Activated CD4-positive, alpha-beta T cell treated with anti-CD3 and anti-CD28 coated beads for 4 hours (primary cell): ENCODE results near the gene HK2.
A peak's percentile ranks its signal among the peaks of the same experiment; 100 is the strongest.
"Not testable (repeated sequence)": the region's sequence is repeated elsewhere in the genome, so short reads cannot be mapped to it uniquely, and the experiment has no call there.

Source experiments
- DNase-seq, 2 donors: peaks; one replicate each; pipeline ENCODE4 v3.0.0-alpha.2; 2020

HK2 gene

DNA sequence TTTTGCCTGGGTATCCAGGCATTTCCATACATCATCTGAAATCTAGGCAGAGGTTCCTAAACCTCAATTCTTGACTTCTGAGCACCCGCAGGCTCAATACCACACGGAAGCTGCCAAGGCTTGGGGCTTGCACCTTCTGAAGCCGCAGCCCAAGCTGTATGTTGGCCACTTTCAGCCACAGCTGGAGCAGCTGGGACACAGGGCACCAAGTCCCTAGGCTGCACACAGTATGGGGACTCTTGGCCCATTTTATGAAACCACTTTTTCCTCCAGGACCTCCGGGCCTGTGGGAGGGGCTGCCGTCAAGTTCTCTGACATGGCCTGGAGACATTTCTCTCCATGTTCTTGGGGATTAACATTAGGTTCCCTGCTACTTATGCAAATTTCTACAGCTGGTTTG is 72.5 kb downstream of the HK2 start:
- no peak for DNase-seq

DNA sequence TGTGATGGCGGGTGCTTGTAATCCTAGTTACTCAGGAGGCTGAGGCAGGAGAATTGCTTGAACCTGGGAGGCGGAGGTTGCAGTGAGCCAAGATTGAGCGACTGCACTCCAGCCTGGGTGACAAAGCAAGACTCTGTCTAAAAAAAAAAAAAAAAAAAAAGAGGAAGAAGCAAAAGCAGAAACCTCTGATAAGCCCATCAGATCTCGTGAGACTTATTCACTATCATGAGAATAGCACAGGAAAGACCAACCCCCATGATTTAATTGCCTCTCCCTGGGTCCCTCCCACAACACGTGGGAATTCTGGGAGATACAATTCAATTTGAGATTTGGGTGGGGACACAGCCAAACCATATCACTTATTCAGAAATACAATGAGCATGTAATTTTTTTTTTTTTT is 73.6 kb downstream of the HK2 start:
- not testable (repeated sequence) for DNase-seq

DNA sequence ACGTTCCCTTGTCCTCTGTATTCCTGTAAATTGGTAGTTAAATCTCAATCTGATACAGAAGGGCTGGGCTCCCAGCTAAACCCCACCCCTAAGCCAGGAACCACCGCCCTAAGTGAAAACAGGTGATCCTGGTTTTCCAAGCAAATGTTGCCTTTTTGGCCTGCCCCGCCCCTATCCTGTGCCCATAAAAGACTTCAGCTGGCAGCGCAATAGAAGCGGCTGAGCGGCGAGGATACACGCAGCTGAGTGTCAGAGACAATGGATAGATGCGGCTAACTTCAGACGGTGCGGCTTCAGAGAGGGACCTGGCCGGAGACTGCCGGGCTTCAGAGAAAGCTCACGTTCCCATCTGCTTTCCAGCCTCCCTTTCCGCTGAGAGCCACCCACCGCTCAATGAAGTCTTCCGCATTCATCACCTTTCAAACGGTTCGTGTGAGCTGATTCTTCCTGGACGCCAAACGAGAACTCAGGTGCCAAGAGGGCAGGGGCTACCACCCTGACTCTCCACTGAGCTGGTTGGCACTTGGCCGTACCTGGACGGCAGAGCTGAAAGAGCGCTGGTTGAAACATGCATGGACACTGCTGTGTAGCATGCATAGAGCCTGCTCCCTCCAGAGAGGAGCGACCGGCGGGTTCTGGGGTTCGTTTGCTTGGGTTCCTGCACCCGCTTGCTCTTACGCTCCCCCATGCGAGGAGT is 75.0 kb downstream of the HK2 start:
- DNase-seq: no peak

DNA sequence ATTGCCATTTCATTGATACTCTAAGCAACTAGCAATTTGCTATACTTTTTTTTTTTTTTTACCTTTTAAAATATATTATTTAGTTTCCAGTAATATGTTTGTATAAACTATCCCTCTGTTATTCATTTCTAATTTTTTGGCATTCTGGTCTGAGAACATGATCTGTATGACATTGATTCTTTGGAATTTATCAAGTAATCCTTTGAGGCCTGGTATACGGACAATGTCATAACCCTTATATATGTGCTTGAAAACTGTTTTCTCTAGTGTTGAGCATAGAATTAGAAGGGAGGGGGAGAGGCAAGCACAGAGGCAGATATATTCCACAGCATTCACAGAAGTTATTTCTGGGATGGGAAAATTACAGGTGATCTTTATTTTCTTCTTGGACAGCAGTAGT is 76.3 kb downstream of the HK2 start:
- no peak for DNase-seq

DNA sequence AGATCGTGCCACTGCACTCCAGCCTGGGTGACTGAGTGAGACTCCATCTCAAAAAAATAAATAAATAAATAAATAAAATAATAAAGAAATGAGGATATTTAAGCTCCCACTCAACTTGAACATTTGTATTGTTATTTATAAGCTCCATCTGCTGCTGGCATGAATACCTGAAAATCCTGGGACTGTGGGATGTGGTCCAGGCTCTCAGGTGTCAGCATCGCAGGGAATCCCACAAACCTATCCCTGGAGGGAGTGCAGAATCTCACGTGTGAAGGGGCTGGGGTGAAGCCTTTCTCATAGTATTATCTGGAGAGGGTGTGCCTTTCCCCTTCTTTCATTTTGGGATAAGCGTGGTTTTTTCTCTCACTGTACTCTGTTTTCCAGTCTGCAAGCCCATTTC is 77.1 kb downstream of the HK2 start:
- DNase-seq: no peak

DNA sequence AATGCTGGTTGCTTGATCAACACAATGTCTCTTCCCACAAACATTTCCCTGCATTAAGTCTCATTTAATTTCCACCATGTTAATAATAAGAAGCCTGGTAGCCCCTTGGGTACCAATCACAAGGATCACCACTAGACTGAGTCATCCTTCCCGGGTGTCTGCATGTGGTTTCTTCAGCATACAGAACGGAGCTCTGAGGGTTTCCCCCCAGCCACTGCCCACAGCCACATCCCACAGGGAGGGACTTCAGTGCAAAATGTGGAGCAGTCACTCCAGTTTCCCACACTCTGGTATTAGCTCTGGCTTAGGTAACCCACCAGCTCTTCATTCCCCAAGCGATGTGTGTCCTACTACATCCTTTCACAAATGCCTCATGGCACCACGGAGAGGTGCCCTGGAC is 81.8 kb downstream of the HK2 start:
- DNase-seq: no peak

DNA sequence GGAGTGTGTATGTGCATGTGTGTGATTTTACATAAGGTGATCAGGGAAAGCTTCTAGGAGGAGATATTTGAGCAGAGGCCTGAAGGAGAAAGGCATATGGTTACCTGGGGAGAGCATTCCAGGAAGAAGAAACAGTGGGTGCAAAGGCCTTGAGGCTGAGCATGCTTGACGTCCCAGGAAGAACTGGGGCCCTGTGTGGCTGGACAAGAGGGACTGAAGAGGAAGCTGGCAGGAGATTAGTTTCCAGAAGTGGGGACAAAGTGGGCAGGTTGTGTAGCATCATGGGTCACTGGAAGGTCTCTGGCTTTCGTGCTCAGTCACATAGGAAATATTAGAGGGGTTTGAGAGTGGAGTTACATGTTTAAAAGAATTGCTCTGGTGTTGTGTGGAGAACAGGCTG is 82.5 kb downstream of the HK2 start:
- DNase-seq: no peak

DNA sequence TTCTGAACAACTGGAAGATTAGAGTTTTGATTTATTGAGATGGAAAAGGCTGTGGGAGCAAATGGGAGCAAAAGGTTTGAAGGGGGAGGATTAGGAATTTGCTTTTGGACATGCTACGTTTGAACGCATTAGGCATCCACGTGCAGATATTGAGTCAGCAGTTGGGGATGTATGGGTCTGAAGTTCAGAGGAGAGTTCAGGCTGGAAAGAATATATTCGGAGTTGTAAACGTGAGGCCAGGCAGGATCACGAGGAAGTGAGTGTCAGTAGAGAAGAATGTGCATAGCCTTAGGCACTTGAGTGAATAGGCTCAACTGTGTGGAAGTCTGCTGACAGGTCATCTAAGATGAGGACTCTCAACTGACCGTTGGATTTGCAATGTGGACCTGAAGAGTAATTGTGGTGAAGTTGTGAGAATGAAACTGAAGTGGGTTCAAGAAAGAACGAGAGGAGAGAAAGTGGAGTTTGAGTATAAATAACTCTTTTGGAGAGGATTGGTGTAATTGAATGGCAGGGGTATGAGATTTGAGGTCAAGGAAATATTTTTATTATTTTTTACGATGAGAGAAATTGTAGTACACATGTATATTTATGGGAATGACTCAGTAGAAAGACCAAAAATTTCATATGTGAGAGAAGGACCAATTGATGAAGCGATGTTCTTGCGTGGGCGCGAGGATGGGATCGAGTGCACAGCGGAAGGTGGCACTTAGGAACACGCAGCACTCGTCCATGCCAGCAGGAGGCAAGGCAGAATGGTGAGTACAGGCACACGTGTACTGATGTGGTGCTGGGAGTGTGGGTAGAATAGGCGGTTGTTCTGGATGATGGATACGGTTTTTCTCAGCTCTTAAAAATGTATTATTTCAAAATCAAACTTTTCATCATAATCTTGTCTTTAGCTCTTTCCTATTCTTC is 84.0 kb downstream of the HK2 start:
- no peak for DNase-seq

DNA sequence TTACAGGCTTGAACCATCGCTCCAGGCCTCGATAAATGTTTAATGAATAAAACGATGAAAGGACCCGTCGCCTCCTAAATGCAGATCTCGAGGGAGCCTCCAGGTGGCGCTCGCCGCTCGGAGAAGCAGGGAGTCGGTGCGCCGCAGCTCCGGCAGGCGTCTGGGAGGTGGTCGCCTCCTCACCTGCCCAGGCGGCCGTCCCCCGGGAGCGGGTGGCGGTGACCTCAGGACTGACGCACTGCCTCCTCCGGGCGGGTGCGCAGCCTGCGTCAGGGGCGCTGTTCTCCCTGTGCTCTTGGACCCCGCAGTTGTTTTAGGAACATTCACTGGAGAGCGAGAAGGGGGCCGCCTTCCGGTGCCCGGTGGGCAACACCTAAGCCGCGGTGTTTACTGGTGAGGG is 85.9 kb downstream of the HK2 start:
- peak; percentile 56 to 70 for DNase-seq

DNA sequence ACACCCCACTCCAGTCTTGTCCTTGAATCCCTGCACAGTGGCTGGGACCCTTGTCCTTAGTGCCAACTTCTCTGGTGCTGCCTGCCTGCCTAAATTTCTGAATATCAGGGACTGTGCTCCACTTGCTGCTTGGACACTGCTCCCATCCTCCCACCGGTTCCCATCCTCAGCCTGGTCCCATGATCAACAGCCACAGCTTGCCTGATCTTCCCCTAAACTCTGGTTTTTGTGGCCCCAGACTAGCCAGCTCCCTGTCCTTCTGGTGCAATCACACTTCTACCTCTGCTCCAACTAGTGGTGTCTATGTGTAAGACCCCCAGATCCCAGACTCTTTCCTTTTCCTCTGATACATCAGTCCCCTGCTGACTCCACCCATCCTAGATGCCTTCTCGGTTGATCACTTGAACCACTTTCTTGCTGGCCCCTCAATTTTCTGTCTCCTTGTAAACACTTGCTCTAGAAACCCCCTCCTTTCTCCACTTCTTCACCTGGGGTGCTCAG is 87.4 kb downstream of the HK2 start:
- DNase-seq: no peak

DNA sequence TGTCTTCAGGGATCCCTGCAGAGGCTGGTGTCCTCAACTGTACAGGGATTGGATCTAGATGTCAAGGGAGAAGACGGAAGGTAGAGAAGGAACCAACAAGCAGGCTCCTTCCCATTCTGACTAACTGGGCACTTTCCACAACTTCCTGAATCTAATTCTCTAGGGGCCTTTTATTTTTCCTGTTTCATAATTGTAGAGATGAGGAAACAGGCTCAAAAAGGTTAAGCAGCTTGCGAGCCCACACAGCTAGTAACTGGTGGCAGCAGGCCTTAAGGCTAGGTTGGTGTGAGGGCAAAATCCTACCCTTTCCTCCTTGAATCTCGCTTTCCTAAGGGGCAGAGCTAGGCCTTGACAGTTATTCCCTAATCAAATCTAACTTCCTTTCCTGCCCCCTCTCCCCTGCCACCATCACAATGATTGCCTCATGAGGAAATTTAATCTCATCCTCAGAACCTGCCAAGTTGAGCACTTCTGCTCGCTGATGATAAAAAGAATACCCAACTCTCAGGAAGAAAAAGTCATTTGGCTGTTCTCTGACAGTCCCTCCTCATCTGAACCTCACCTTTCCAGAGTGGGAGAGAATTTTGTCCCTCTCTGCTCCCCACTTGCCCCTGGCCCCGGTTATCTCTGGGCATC is 88.8 kb downstream of the HK2 start:
- DNase-seq: no peak

DNA sequence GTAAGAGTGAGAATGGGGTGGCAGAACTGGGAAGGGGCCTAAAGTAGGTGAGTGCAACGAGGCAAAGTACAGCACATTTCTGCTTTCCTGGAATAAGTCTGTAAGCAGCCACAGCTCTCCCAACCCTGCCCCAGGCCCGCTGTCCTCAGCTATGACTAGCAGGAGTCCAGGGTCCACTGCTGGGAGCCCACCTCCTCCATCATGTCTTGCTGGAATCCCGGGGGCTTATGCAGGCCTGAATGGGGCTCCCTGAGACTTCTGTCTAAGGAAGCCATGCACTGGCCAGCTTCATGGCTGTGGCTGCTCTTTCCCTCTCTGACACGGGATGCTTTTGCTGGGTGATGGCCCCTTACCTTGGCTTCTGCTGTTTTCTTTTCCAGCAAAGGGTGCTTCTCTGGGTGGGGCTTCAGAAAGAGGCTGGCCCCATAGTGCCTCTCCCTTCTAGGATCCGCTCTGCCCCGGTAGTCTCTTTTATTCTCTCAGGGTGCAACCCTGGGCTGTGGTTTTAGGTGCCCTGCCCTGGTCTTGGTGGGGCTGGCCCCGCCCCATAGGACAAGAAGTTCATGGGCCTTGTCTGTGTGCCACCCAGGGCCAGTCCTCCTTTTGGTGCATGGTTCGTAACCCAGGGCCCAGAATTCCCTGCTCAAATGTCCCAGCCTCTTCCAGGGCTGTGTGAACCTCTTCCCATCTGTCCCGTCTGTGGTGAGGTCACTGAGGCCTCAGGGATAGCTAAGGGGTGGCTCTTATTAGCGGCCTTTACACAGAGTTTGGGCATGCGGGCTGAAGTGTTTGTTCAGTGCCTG is 90.7 kb downstream of the HK2 start:
- no peak for DNase-seq

DNA sequence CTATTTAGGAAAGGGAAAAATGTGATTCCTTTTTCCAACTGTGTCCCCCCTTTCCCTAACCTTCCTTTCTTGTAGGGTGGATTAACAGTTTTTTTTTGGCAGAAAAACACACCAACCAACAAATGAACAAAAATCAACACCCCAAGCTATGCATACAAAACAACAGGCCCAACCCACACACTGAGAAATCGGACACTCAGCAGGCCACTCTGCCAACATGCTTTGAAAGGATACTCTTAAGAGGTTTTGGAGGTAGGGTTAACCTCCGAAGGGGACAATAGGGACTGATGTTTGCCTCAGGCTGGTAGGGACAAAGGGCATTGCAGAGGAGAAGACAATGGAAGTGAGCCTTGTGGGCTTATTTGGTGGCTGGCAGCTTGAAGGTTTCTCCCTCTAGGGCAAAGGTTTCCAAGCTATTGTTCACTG is 91.4 kb downstream of the HK2 start:
- no peak for DNase-seq

DNA sequence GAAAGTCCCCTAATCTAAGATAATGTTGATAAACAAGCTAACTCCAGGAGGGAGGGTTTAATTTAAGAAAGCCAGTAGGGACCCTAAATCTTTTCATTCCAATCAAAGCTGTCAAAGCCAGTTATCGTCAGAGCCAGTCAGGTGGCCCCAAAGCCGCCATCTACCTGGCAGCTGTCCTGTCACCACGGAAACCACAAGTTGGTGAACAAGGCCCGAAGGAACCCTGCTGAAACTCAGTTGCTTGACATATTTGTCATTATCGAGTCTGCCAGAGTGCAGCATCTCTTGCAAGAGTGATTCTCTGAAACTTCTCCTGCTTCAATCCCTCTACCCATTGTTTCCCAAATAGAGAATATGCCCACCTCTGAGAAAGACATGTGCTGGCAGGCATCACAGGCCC is 93.7 kb downstream of the HK2 start:
- DNase-seq: no peak

DNA sequence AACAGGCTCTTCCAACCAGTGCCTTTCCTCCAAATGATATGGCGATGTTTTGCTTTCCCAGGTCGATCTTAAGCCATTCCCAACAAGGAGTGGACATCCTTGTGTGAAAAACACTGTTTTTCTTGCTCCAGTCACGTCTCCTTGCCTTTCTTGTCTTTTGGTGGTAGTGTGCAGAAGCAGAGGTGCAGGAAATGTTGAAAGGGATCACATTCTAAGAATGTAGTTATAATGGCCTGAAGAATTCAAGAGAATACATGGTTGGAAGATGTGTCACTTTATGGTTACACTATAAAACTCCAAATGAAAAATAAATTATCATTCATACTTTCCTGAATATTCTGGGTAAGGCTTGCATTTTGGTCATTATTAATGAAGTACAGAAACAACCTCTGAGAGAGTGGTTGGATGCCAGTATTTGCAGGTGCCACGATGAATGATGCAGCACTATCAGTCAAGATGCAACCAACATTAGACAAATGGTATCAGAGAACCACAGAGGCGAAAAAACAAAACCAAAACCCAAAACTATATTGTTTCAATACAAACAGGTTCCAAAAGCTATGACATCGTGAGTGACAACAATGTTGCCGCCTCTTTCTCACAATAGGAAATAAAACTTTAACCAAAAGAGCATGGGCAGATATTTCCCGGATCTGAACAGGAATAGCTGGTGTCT is 97.0 kb downstream of the HK2 start:
- no peak for DNase-seq

DNA sequence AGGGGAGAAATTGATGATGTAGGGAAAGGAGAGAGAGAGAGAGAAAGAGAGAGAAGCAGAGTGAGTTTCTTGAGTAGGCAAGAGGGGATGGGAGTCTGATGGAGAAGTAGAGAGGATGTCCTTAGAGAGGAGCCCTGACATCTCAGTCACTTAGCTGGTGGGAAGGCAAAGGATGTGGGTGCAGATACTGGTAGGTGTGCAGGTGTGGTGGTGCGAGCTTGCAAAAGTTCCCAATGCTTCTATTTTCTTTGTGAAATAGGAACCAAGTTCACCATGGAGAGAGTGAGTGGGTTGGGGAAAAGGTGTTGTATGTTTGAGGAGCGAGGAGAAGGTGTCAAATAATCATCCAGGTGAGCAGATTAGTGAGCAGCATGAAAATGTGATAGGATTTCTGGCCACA is 98.0 kb downstream of the HK2 start:
- DNase-seq: no peak

DNA sequence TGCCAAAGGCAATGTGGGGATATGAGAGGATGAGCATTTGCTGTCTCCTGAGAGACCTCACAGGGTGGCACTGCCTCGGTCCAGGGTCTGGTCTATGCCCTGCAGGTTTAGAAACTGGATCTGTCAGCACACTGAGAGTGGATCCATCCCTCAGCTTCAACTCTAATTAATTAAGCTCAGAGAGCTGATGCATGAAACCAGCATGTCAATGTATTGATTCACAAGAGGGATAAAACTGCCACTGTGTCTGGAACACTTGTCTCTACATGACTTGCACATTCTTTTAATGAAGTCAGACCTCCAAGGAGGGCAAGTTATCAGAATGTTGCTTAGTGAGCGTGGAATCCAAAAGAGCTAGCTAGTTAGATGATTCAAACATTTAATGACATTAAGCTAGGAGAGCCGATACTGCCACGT is 102.1 kb downstream of the HK2 start:
- DNase-seq: no peak

DNA sequence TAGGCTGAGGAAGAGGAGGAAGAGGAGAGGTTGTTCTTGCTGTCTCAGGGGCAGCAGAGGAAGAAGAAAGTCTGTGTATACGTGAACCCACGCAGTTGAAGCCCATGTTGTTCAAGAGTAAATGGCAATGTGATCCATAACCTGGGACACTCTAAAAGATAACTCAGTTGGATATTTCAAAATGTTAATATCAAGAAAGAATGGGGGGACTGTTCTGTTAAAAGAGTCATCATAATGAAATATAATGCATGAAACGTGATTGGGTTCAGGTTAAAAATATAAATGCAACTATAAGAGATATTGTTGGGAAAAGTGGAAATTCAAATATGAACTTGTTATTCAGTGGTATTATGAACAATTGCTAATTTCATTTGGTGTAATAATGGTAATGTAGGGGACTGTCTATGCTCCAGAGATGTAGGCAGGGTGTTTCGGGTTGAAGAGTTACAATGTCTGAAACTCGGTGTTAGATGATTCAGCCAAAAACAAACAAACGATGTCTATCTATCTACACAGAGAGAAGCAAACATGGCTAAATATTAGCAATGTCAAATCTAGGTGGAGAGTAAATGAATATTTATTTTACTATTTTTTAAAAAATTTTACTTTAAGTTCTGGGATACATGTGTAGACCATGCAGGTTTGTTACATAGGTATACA is 103.4 kb downstream of the HK2 start:
- no peak for DNase-seq

DNA sequence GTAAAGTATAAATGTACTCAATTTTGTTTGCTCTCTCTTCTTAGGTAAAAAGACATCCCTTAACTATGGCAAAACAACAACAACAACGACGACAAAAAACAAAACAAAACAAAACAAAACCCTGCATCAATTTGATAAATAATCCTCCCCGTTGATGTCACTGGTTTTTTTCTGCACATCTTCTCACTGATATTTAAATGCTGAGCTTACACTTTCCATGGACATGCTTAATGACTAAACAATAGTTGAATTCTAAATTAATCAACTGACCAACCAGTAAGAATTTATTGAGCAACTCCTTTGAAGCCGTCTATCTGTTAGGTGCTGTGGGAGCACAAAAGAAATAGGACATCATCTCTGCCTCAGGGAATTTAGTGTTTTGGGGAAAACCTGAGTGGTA is 104.3 kb downstream of the HK2 start:
- DNase-seq: no peak

DNA sequence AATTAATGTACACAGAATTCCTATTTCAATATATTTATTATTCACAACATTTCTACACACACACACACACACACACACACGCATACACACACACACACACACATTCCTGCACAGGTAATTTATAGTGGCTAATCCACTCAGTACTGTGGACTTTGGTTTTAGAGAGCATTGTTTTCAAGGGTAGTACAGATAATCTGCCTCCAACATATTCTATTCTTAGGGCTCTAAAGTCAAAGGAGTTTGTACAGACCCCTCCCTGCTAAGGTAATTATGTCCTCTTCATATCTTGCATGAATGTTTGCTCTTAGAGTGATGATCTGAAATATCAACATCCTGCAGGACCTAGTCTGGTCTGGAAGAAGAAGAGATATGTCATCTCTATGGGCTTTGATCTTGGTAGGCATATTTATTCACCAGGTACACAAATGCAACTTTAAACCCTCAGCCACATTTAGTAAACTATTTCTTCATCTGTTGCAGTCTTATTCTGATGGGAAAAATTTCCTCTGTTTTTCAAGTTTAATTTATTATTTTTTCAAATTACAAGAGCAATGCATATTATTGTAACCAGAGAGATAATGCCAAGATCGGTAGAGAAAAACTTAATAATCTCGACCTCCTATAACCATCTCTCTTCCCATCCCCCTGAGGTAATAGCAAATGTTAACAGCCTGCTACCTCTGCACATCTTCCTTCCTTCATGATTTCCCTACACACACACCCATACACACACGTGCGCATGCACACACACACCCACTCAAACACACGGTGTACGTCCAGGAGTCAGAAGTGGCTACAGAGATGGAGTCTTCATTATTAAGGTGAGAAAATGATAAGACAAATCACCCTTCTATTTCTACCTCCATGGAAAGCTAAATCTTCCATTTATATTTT is 106.2 kb downstream of the HK2 start:
- no peak for DNase-seq

DNA sequence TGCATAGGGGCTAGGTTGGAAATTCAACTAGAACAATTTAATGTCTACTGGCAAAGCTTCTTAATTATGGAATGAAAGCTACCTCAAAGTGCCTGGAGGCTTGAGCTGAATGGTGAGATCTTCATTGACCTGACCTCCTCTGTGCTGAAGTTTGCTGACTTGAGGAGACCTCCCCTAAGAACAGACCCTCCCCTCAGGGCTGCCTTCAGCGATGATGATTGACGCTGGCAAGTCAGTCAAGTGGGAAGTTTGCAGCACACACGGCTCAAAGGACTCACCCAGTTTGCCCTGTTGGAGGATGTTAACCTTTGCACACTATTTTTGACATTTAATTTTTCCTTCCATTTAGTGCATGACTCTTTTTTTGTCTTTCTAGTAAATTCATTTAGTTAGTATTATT is 107.4 kb downstream of the HK2 start:
- no peak for DNase-seq
